Measurements from ENCODE around the gene THEM5. TPM values are rescaled to one million over a fixed set of nuclear protein-coding genes. Genes with fewer than 3 reads are reported as not detected.

THEM5 gene
- total and polyA plus RNA-seq, 7 experiments from 2014 or later, result not detected

GRCh38 chr1:151893176-151893924 lies 39.8 kb upstream of the THEM5 start:
- Mint-ChIP-seq H3K4me3 (peak overlapping the region in 1 of 10 donors; percentile 29), H3K27ac (peak overlapping the region in 8 of 9 donors; percentile 1 to 88 (median 67)), H3K27me3 (no peaks in the 10 kb centered on the region), H3K4me1 (peaks cover 43 to 78% (median 72%) of the 10 kb centered on the region in 7 donors), H3K36me3 (peaks cover 24 to 63% (median 46%) of the 10 kb centered on the region in 5 donors), H3K9me3 (no peaks in the 10 kb centered on the region)
- Histone ChIP-seq H3K4me1 (ENCODE audit: control insufficient read depth in 2 of 2, insufficient read depth in 2 of 2, low read length in 2 of 2) (peaks cover 20 to 36% of the 10 kb centered on the region in 2 donors), H3K9me3 (ENCODE audit: control insufficient read depth in 2 of 3, low read length in 3 of 3) (no peaks in the 10 kb centered on the region), H3K27me3 (ENCODE audit: control insufficient read depth in 2 of 2, insufficient read depth in 2 of 2, low read length in 2 of 2) (no peaks in the 10 kb centered on the region), H3K27ac (ENCODE audit: low read depth, low read length) (no peak overlapping the region), H3K4me3 (ENCODE audit: low read length) (no peak overlapping the region), H3K36me3 (ENCODE audit: control insufficient read depth in 2 of 3, insufficient read depth in 3 of 3, low read length in 3 of 3) (peaks cover 4 to 20% (median 4%) of the 10 kb centered on the region in 3 experiments)
- POLR2A ChIA-PET, result interaction anchor here (0.7 to 3.9 kb wide), 4 partner anchors 13 to 100 kb away, joined by 3 to 13 read pairs (median 4); partner anchors contain the start of genes S100A10 and THEM4
- CTCF ChIA-PET, result interaction anchor here (0.6 to 7.2 kb wide), 6 partner anchors 12 to 548 kb away, joined by 3 to 67 read pairs (median 4); partner anchors contain the start of gene THEM4
- no peak for DNase-seq
- no peak for ATAC-seq
- intact Hi-C loops (cut with micrococcal nuclease), result no loop called here

GRCh38 chr1:151892190-151892589 lies 38.7 kb upstream of the THEM5 start:
- Mint-ChIP-seq H3K4me3 (peak overlapping the region in 3 of 10 donors; percentile 14 to 72 (median 58)), H3K4me1 (peaks cover 34 to 67% (median 61%) of the 10 kb centered on the region in 7 donors), H3K27ac (peak overlapping the region; percentile 24 to 94 (median 87)), H3K9me3 (no peaks in the 10 kb centered on the region), H3K36me3 (peaks cover 24 to 72% (median 53%) of the 10 kb centered on the region in 5 donors), H3K27me3 (no peaks in the 10 kb centered on the region)
- intact Hi-C loops (cut with micrococcal nuclease), result no loop called here
- peaks cover 4 to 30% (median 14%) of the 10 kb centered on the region in 3 experiments for H3K36me3 ChIP-seq (ENCODE audit: control insufficient read depth in 2 of 3, insufficient read depth in 3 of 3, low read length in 3 of 3)
- CTCF ChIA-PET, result interaction anchor here (0.6 to 7.2 kb wide), 5 partner anchors 17 to 109 kb away, joined by 3 to 67 read pairs (median 6); partner anchors contain the start of gene THEM4
- no peaks in the 10 kb centered on the region for H3K27me3 ChIP-seq (ENCODE audit: control insufficient read depth in 2 of 2, insufficient read depth in 2 of 2, low read length in 2 of 2)
- H3K27ac ChIP-seq (ENCODE audit: low read depth, low read length), result peak overlapping the region; percentile 20
- H3K4me3 ChIP-seq (ENCODE audit: low read length), result no peak overlapping the region
- no peaks in the 10 kb centered on the region for H3K9me3 ChIP-seq (ENCODE audit: control insufficient read depth in 2 of 3, low read length in 3 of 3)
- DNase-seq, result no peak
- POLR2A ChIA-PET, result interaction anchor here (1.0 to 3.9 kb wide), 4 partner anchors 13 to 109 kb away, joined by 3 to 19 read pairs (median 8); partner anchors contain the start of genes S100A10 and THEM4
- peaks cover 8 to 25% of the 10 kb centered on the region in 2 donors for H3K4me1 ChIP-seq (ENCODE audit: control insufficient read depth in 2 of 2, insufficient read depth in 2 of 2, low read length in 2 of 2)
- ATAC-seq, result no peak

GRCh38 chr1:151891512-151891911 lies 38.0 kb upstream of the THEM5 start:
- Histone ChIP-seq H3K27me3 (ENCODE audit: control insufficient read depth in 2 of 2, insufficient read depth in 2 of 2, low read length in 2 of 2) (no peaks in the 10 kb centered on the region), H3K9me3 (ENCODE audit: control insufficient read depth in 2 of 3, low read length in 3 of 3) (no peaks in the 10 kb centered on the region), H3K27ac (ENCODE audit: low read depth, low read length) (peak overlapping the region; percentile 20), H3K4me3 (ENCODE audit: low read length) (no peak overlapping the region), H3K36me3 (ENCODE audit: control insufficient read depth in 2 of 3, insufficient read depth in 3 of 3, low read length in 3 of 3) (peaks cover 4 to 37% (median 14%) of the 10 kb centered on the region in 3 experiments), H3K4me1 (ENCODE audit: control insufficient read depth in 2 of 2, insufficient read depth in 2 of 2, low read length in 2 of 2) (peaks cover 2 to 18% of the 10 kb centered on the region in 2 donors)
- ChIA-PET POLR2A (interaction anchor here (1.0 to 3.9 kb wide), 4 partner anchors 9 to 110 kb away, joined by 3 to 19 read pairs (median 13); partner anchors contain the start of gene THEM4), CTCF (interaction anchor here (0.9 to 7.2 kb wide), 3 partner anchors 13 to 109 kb away, joined by 5 to 67 read pairs (median 18); no protein-coding TSS in a partner anchor)
- DNase-seq, result peak in 1 of 9 donors; percentile 23
- peaks cover 28 to 60% (median 55%) of the 10 kb centered on the region in 7 donors for H3K4me1 Mint-ChIP-seq
- H3K36me3 Mint-ChIP-seq, result peaks cover 24 to 77% (median 56%) of the 10 kb centered on the region in 5 donors
- no peaks in the 10 kb centered on the region for H3K27me3 Mint-ChIP-seq
- no peaks in the 10 kb centered on the region for H3K9me3 Mint-ChIP-seq
- peak overlapping the region; percentile 42 to 94 (median 87) for H3K27ac Mint-ChIP-seq
- intact Hi-C loops (cut with micrococcal nuclease), result no loop called here
- no peak for ATAC-seq
- peak overlapping the region in 9 of 10 donors; percentile 0 to 72 (median 26) for H3K4me3 Mint-ChIP-seq

- ChIA-PET POLR2A (interaction anchor here (0.6 to 3.9 kb wide), 6 partner anchors 9 to 295 kb away, joined by 3 to 19 read pairs (median 11); no protein-coding TSS in a partner anchor), CTCF (interaction anchor here (0.9 to 7.2 kb wide), 10 partner anchors 10 to 145 kb away, joined by 3 to 67 read pairs (median 12); partner anchors contain the start of gene THEM4)
- H3K27me3 Mint-ChIP-seq, result no peaks in the 10 kb centered on the region
- Histone ChIP-seq H3K36me3 (ENCODE audit: control insufficient read depth in 2 of 3, insufficient read depth in 3 of 3, low read length in 3 of 3) (peaks cover 0 to 36% (median 14%) of the 10 kb centered on the region in 3 experiments), H3K4me1 (ENCODE audit: control insufficient read depth in 2 of 2, insufficient read depth in 2 of 2, low read length in 2 of 2) (peaks cover 0 to 12% of the 10 kb centered on the region in 2 donors), H3K27ac (ENCODE audit: low read depth, low read length) (no peak overlapping the region), H3K9me3 (ENCODE audit: control insufficient read depth in 2 of 3, low read length in 3 of 3) (no peaks in the 10 kb centered on the region), H3K4me3 (ENCODE audit: low read length) (no peak overlapping the region), H3K27me3 (ENCODE audit: control insufficient read depth in 2 of 2, insufficient read depth in 2 of 2, low read length in 2 of 2) (no peaks in the 10 kb centered on the region)
- H3K4me3 Mint-ChIP-seq, result no peak overlapping the region
- peak overlapping the region in 7 of 9 donors; percentile 7 to 91 (median 70) for H3K27ac Mint-ChIP-seq
- peak; percentile 68 for ATAC-seq
- no peaks in the 10 kb centered on the region for H3K9me3 Mint-ChIP-seq
- intact Hi-C loops (cut with micrococcal nuclease), result loop anchor here (1.0 to 10.0 kb wide), 8 partner anchors 9 to 112 kb away; partner anchors contain the start of gene THEM4 (in 1 of the 2)
- peaks cover 15 to 65% (median 48%) of the 10 kb centered on the region in 5 donors for H3K36me3 Mint-ChIP-seq
- peak in 5 of 9 donors; percentile 27 to 48 (median 37) for DNase-seq
- H3K4me1 Mint-ChIP-seq, result peaks cover 18 to 40% (median 38%) of the 10 kb centered on the region in 7 donors
Measured at GRCh38 chr1:151888972-151889570, 35.6 kb upstream of the THEM5 start.

GRCh38 chr1:151887028-151887427 lies 33.5 kb upstream of the THEM5 start:
- Mint-ChIP-seq H3K27ac (no peak overlapping the region), H3K4me1 (peaks cover 13 to 30% (median 24%) of the 10 kb centered on the region in 7 donors), H3K9me3 (no peaks in the 10 kb centered on the region), H3K27me3 (no peaks in the 10 kb centered on the region), H3K36me3 (peaks cover 7 to 54% (median 37%) of the 10 kb centered on the region in 5 donors), H3K4me3 (no peak overlapping the region)
- intact Hi-C loops (cut with micrococcal nuclease), result loop anchor here in 1 of 2 donors (10.0 kb wide), 1 partner anchor 78 kb away; no protein-coding TSS in a partner anchor
- Histone ChIP-seq H3K36me3 (ENCODE audit: control insufficient read depth in 2 of 3, insufficient read depth in 3 of 3, low read length in 3 of 3) (peaks cover 0 to 20% (median 9%) of the 10 kb centered on the region in 3 experiments), H3K9me3 (ENCODE audit: control insufficient read depth in 2 of 3, low read length in 3 of 3) (no peaks in the 10 kb centered on the region), H3K27me3 (ENCODE audit: control insufficient read depth in 2 of 2, insufficient read depth in 2 of 2, low read length in 2 of 2) (no peaks in the 10 kb centered on the region), H3K27ac (ENCODE audit: low read depth, low read length) (no peak overlapping the region), H3K4me1 (ENCODE audit: control insufficient read depth in 2 of 2, insufficient read depth in 2 of 2, low read length in 2 of 2) (peaks cover 0 to 12% of the 10 kb centered on the region in 2 donors), H3K4me3 (ENCODE audit: low read length) (no peak overlapping the region)
- POLR2A ChIA-PET, result interaction anchor here (1.2 to 3.3 kb wide), 5 partner anchors 12 to 114 kb away, joined by 3 to 12 read pairs (median 9); partner anchors contain the start of gene THEM4
- no peak for DNase-seq
- CTCF ChIA-PET, result interaction anchor here (1.9 to 7.2 kb wide), 6 partner anchors 12 to 114 kb away, joined by 7 to 67 read pairs (median 12); no protein-coding TSS in a partner anchor
- no peak for ATAC-seq

- CTCF ChIA-PET, result no interaction called here
- DNase-seq, result no peak
- ATAC-seq, result no peak
- H3K4me1 ChIP-seq (ENCODE audit: control insufficient read depth in 2 of 2, insufficient read depth in 2 of 2, low read length in 2 of 2), result no peaks in the 10 kb centered on the region
- H3K27me3 ChIP-seq (ENCODE audit: control insufficient read depth in 2 of 2, insufficient read depth in 2 of 2, low read length in 2 of 2), result no peaks in the 10 kb centered on the region
- Mint-ChIP-seq H3K9me3 (no peaks in the 10 kb centered on the region), H3K27me3 (no peaks in the 10 kb centered on the region), H3K27ac (no peak overlapping the region), H3K4me1 (peaks cover 4 to 15% (median 10%) of the 10 kb centered on the region in 7 donors), H3K4me3 (no peak overlapping the region), H3K36me3 (peaks cover 4 to 49% (median 30%) of the 10 kb centered on the region in 5 donors)
- intact Hi-C loops (cut with micrococcal nuclease), result loop anchor here in 1 of 2 donors (10.0 kb wide), 1 partner anchor 79 kb away; no protein-coding TSS in a partner anchor
- no peak overlapping the region for H3K27ac ChIP-seq (ENCODE audit: low read depth, low read length)
- H3K36me3 ChIP-seq (ENCODE audit: control insufficient read depth in 2 of 3, insufficient read depth in 3 of 3, low read length in 3 of 3), result peaks cover 0 to 20% (median 9%) of the 10 kb centered on the region in 3 experiments
- no peaks in the 10 kb centered on the region for H3K9me3 ChIP-seq (ENCODE audit: control insufficient read depth in 2 of 3, low read length in 3 of 3)
- H3K4me3 ChIP-seq (ENCODE audit: low read length), result no peak overlapping the region
- POLR2A ChIA-PET, result interaction anchor here (0.6 to 2.2 kb wide), 3 partner anchors 9 to 19 kb away, joined by 3 to 5 read pairs (median 3); no protein-coding TSS in a partner anchor
Measured at GRCh38 chr1:151885479-151885878, 32.0 kb upstream of the THEM5 start.

Measured in naive thymus-derived CD4-positive, alpha-beta T cell (primary cell).